ENCODE measurements around the gene FOXJ1. TPM values are rescaled to one million over a fixed set of nuclear protein-coding genes. Genes with fewer than 3 reads are reported as not detected.

The FOXJ1 gene
- total and polyA plus RNA-seq, 2 of the 8 experiments (the other 6 are each of a cell fraction or from before 2014, with no cell fraction given), result 4.7 to 5.4 TPM

GRCh38 chr17:76156662-76156991, 15.6 kb upstream of the FOXJ1 start:
- no peak overlapping the region for H3K18ac ChIP-seq (ENCODE audit: extremely low read depth, low read length)
- no peak overlapping the region for H2AFZ ChIP-seq (ENCODE audit: low read length)
- no peak overlapping the region for H3K9ac ChIP-seq (replicated peaks in 1 of 4; ENCODE audit: extremely low read depth in 1 of 4, low read depth in 3 of 4, low read length in 3 of 4)
- no peaks in the 10 kb centered on the region for H3K79me1 ChIP-seq (ENCODE audit: low read depth, low read length)
- H4K91ac ChIP-seq (replicated peaks; ENCODE audit: insufficient read length, low read length), result no peak overlapping the region
- no peak overlapping the region for H3K4me3 ChIP-seq (ENCODE audit: extremely low read depth in 1 of 4, insufficient read depth in 2 of 4, low read depth in 3 of 4, low read length in 4 of 4)
- ChIA-PET POLR2A (ENCODE audit: partially characterized antibody) (interaction anchor here (0.6 to 1.0 kb wide), 4 partner anchors 17 to 372 kb away, joined by 3 to 4 read pairs (median 4); partner anchors contain the start of gene UNK), CTCF (ENCODE audit: partially characterized antibody) (interaction anchor here (1.5 to 24.4 kb wide), 4 partner anchors 13 to 123 kb away, joined by 6 to 778 read pairs (median 259); partner anchors contain the start of genes EXOC7 and FOXJ1)
- no peak for FAIRE-seq
- H3K79me2 ChIP-seq (ENCODE audit: control insufficient read depth in 1 of 2, insufficient read depth in 2 of 2, low read length in 2 of 2), result no peaks in the 10 kb centered on the region
- no peak overlapping the region for H3K56ac ChIP-seq (replicated peaks; ENCODE audit: insufficient read length, low read depth, low read length)
- H3K9me3 ChIP-seq (ENCODE audit: insufficient read depth in 2 of 2, low read depth in 1 of 2, low read length in 1 of 2), result no peaks in the 10 kb centered on the region
- no peaks in the 10 kb centered on the region for H3K27me3 ChIP-seq (replicated peaks in 1 of 4; ENCODE audit: control insufficient read depth in 3 of 4, extremely low read depth in 1 of 4, insufficient read depth in 3 of 4, low read length in 3 of 4)
- no peak overlapping the region for H2BK120ac ChIP-seq (replicated peaks; ENCODE audit: low read depth, low read length)
- no peak for DNase-seq (ENCODE audit: low read depth in 1 of 2, low spot score in 2 of 2)
- H3K14ac ChIP-seq (ENCODE audit: insufficient read length), result no peak overlapping the region
- no peaks in the 10 kb centered on the region for H4K20me1 ChIP-seq (replicated peaks in 1 of 2; ENCODE audit: control insufficient read depth in 1 of 2, insufficient read depth in 2 of 2, low read length in 2 of 2)
- no peak overlapping the region for H2BK15ac ChIP-seq (ENCODE audit: low read length)
- H2BK12ac ChIP-seq (ENCODE audit: low read depth, low read length), result 0 out of 2 replicates have a peak overlapping the region, but pooled peaks have one; percentile 33
- H3K4me2 ChIP-seq (ENCODE audit: insufficient read depth in 1 of 2, low read depth in 2 of 2, low read length in 2 of 2), result no peak overlapping the region
- no peak overlapping the region for H3K23ac ChIP-seq (ENCODE audit: insufficient read length)
- H2AK5ac ChIP-seq (ENCODE audit: low read depth, low read length), result no peak overlapping the region
- no peak for TF ChIP-seq SP1 (IDR thresholded peaks at IDR 0.05; ENCODE audit: low read depth, low read length)
- no peak for TF ChIP-seq RNF2 (IDR thresholded peaks at IDR 0.05; ENCODE audit: borderline replicate concordance, low read depth, low read length, missing control alignments, poor library complexity, severe bottlenecking)
- no peak overlapping the region for H2BK5ac ChIP-seq (ENCODE audit: low read depth, low read length)
- no peak overlapping the region for H3K4ac ChIP-seq (replicated peaks; ENCODE audit: insufficient read length, low read depth, low read length)
- H3K36me3 ChIP-seq (ENCODE audit: control insufficient read depth in 2 of 4, insufficient read depth in 4 of 4, low read length in 3 of 4), result no peaks in the 10 kb centered on the region
- H4K8ac ChIP-seq (ENCODE audit: extremely low read depth, insufficient read depth, low read length), result no peak overlapping the region
- 83% methylated on average over 8 of the region's 8 CpGs; no CpG with 5 or more reads in 1 of the 2 experiments for WGBS, 2 experiments (ENCODE audit: extremely low coverage in 1 of 2, insufficient coverage in 1 of 2, insufficient read length in 1 of 2, insufficient replicate concordance in 2 of 2, low coverage in 1 of 2, low lambda C conversion rate in 2 of 2, missing lambda C conversion rate in 1 of 2)
- peaks cover 0 to 13% (median 10%) of the 10 kb centered on the region in 4 experiments; a peak in 5 of 7 replicates for H3K4me1 ChIP-seq (replicated peaks in 1 of 4; ENCODE audit: control insufficient read depth in 3 of 4, insufficient read depth in 4 of 4, low read length in 3 of 4)
- H3K23me2 ChIP-seq (ENCODE audit: low read depth, low read length), result no peaks in the 10 kb centered on the region
- no peak overlapping the region for H3K27ac ChIP-seq (ENCODE audit: low read depth, low read length)
- no peak overlapping the region for H2BK20ac ChIP-seq (ENCODE audit: low read length)
- no peak overlapping the region for H4K5ac ChIP-seq (ENCODE audit: insufficient read length, low read depth, low read length)

Data from H1 (cell line).